ENCODE measurements around the gene ZNF385C.

The ZNF385C gene

GRCh38 chr17:42122371-42123303 is 24.4 kb upstream of the ZNF385C start, which contains the start of gene HSPB9:
Gene HSPB9, plus strand, starts transcription at chr17:42122804. Its CDS starts 47 bp downstream, at chr17:42122851.
- DNase-seq: no peak

- DNase-seq: peak; percentile 83
Observed at GRCh38 chr17:42120770-42121769, 22.8 kb upstream of the ZNF385C start, which contains the start of gene KAT2A. Gene KAT2A, minus strand, starts transcription at chr17:42121367. Its CDS starts 63 bp downstream, at chr17:42121304.

- no peak for DNase-seq
Observed at GRCh38 chr17:42120161-42120769, 22.0 kb upstream of the ZNF385C start.

GRCh38 chr17:42119301-42119700 is 21.0 kb upstream of the ZNF385C start:
- no peak for DNase-seq

- peak; percentile 35 for DNase-seq
Observed at GRCh38 chr17:42118545-42118944, 20.3 kb upstream of the ZNF385C start.

GRCh38 chr17:42118126-42118510 is 19.8 kb upstream of the ZNF385C start:
- DNase-seq: no peak

- DNase-seq: no peak
Observed at GRCh38 chr17:42117397-42118125, 19.3 kb upstream of the ZNF385C start.

- DNase-seq: peak; percentile 81
Observed at GRCh38 chr17:42116705-42117396, 18.6 kb upstream of the ZNF385C start.

- no peak for DNase-seq
Observed at GRCh38 chr17:42114118-42114517, 15.8 kb upstream of the ZNF385C start.

GRCh38 chr17:42113293-42114069 is 15.2 kb upstream of the ZNF385C start:
- DNase-seq: no peak

- DNase-seq: peak; percentile 97
Observed at GRCh38 chr17:42112552-42113176, 14.4 kb upstream of the ZNF385C start, which contains the start of gene DHX58. Gene DHX58, minus strand, starts transcription at chr17:42112714. Its CDS starts 822 bp downstream, at chr17:42111892.

GRCh38 chr17:42111871-42112551 is 13.7 kb upstream of the ZNF385C start:
- peak; percentile 89 for DNase-seq

GRCh38 chr17:42111265-42111636 is 13.0 kb upstream of the ZNF385C start:
- no peak for DNase-seq

- no peak for DNase-seq
Observed at GRCh38 chr17:42110301-42111264, 12.3 kb upstream of the ZNF385C start.

GRCh38 chr17:42109086-42109485 is 10.8 kb upstream of the ZNF385C start:
- DNase-seq: no peak

- DNase-seq: peak; percentile 87
Observed at GRCh38 chr17:42107597-42108576, 9.6 kb upstream of the ZNF385C start.

- DNase-seq: no peak
Observed at GRCh38 chr17:42107124-42107523, 8.9 kb upstream of the ZNF385C start.
